Muscle layer of colon (tissue), 2 donors: ENCODE results near the gene ZNF793.

ENCODE experiments used
- H3K27ac ChIP-seq: one replicate; pipeline ENCODE4 v1.7.0; 2013; ENCODE audit warnings: low read depth, mild to moderate bottlenecking, low read length, moderate library complexity
- H3K27me3 ChIP-seq, 2 donors: one replicate each; pipeline ENCODE4 v1.7.0; 2013; ENCODE audit warnings: low read length in 2 of 2, mild to moderate bottlenecking in 2 of 2; ENCODE audit not compliant: insufficient read depth in 2 of 2, control insufficient read depth in 1 of 2
- H3K36me3 ChIP-seq: one replicate; pipeline ENCODE4 v1.7.0; 2013; ENCODE audit warnings: mild to moderate bottlenecking, low read length; ENCODE audit not compliant: insufficient read depth
- H3K4me1 ChIP-seq: one replicate; pipeline ENCODE4 v1.7.0; 2013; ENCODE audit warnings: mild to moderate bottlenecking, low read length; ENCODE audit not compliant: insufficient read depth
- H3K4me3 ChIP-seq, 2 donors: one replicate each; pipeline ENCODE4 v1.7.0; 2013; ENCODE audit warnings: low read length in 2 of 2, low read depth in 1 of 2, mild to moderate bottlenecking in 1 of 2, moderate library complexity in 1 of 2
- H3K9ac ChIP-seq: one replicate; pipeline ENCODE4 v1.7.0; 2013; ENCODE audit warnings: low read length
- H3K9me3 ChIP-seq: one replicate; pipeline ENCODE4 v1.7.0; 2013; ENCODE audit warnings: mild to moderate bottlenecking, low read length
- donor health status: abdominal sarcoma.
- donor health status: Adenocarcinoma of cecum.

Gene ZNF793

GRCh38 chr19:37507167-37507464 lies 377 bp downstream of the ZNF793 start:
- no peaks in the 10 kb centered on the region for H3K9me3 ChIP-seq
- peaks cover 16% of the 10 kb centered on the region for H3K4me1 ChIP-seq
- H3K27me3 ChIP-seq: no peaks in the 10 kb centered on the region
- H3K9ac ChIP-seq: peak overlapping the region; percentile 85
- peak overlapping the region; percentile 95 for H3K4me3 ChIP-seq
- peak overlapping the region; percentile 95 for H3K27ac ChIP-seq
- H3K36me3 ChIP-seq: no peaks in the 10 kb centered on the region

DNA sequence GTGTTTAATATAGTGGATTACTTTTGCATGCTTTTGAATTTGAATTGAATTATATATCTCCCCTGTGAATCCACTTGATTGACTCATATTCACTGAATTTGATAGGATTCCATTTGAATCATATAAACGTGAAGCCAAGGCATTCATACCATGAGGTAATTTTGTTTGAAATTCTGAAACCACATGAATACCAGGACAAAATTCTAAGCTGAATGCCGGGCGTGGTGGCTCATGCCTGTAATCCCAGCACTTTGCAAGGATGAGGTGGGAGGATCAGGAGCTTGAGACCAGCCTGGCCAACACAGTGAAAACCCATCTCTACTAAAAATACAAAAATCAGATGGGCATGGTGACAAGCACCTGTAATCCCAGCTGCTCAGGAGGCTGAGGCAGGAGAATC lies 4.4 kb downstream of the ZNF793 start:
- H3K4me3 ChIP-seq: no peak overlapping the region
- H3K27ac ChIP-seq: no peak overlapping the region
- H3K4me1 ChIP-seq: peaks cover 8% of the 10 kb centered on the region
- no peaks in the 10 kb centered on the region for H3K27me3 ChIP-seq
- H3K36me3 ChIP-seq: peaks cover 5% of the 10 kb centered on the region
- H3K9me3 ChIP-seq: no peaks in the 10 kb centered on the region
- H3K9ac ChIP-seq: no peak overlapping the region

- H3K9ac ChIP-seq: no peak overlapping the region
- H3K9me3 ChIP-seq: no peaks in the 10 kb centered on the region
- no peaks in the 10 kb centered on the region for H3K27me3 ChIP-seq
- H3K27ac ChIP-seq: no peak overlapping the region
- H3K4me3 ChIP-seq: no peak overlapping the region
- peaks cover 5% of the 10 kb centered on the region for H3K36me3 ChIP-seq
- H3K4me1 ChIP-seq: peaks cover 8% of the 10 kb centered on the region
These were observed 5.1 kb downstream of the ZNF793 start for GRCh38 chr19:37511821-37512220.

- Histone ChIP-seq H3K36me3 (peaks cover 5% of the 10 kb centered on the region), H3K4me1 (no peaks in the 10 kb centered on the region), H3K27ac (no peak overlapping the region), H3K27me3 (no peaks in the 10 kb centered on the region), H3K9me3 (no peaks in the 10 kb centered on the region), H3K4me3 (no peak overlapping the region), H3K9ac (no peak overlapping the region)
These were observed 6.7 kb downstream of the ZNF793 start for GRCh38 chr19:37513397-37513796.

- Histone ChIP-seq H3K36me3 (peaks cover 21% of the 10 kb centered on the region), H3K9me3 (peaks cover 9% of the 10 kb centered on the region), H3K27ac (no peak overlapping the region), H3K4me1 (no peaks in the 10 kb centered on the region), H3K9ac (no peak overlapping the region), H3K27me3 (no peaks in the 10 kb centered on the region), H3K4me3 (no peak overlapping the region)
These were observed 13.2 kb downstream of the ZNF793 start for GRCh38 chr19:37519890-37520289.

- Histone ChIP-seq H3K27me3 (no peaks in the 10 kb centered on the region), H3K9me3 (peaks cover 49% of the 10 kb centered on the region), H3K36me3 (peaks cover 43% of the 10 kb centered on the region), H3K4me1 (no peaks in the 10 kb centered on the region), H3K27ac (no peak overlapping the region), H3K4me3 (peak overlapping the region in 1 of 2 donors; percentile 11), H3K9ac (no peak overlapping the region)
These were observed 30.7 kb downstream of the ZNF793 start for GRCh38 chr19:37537391-37537947.

DNA sequence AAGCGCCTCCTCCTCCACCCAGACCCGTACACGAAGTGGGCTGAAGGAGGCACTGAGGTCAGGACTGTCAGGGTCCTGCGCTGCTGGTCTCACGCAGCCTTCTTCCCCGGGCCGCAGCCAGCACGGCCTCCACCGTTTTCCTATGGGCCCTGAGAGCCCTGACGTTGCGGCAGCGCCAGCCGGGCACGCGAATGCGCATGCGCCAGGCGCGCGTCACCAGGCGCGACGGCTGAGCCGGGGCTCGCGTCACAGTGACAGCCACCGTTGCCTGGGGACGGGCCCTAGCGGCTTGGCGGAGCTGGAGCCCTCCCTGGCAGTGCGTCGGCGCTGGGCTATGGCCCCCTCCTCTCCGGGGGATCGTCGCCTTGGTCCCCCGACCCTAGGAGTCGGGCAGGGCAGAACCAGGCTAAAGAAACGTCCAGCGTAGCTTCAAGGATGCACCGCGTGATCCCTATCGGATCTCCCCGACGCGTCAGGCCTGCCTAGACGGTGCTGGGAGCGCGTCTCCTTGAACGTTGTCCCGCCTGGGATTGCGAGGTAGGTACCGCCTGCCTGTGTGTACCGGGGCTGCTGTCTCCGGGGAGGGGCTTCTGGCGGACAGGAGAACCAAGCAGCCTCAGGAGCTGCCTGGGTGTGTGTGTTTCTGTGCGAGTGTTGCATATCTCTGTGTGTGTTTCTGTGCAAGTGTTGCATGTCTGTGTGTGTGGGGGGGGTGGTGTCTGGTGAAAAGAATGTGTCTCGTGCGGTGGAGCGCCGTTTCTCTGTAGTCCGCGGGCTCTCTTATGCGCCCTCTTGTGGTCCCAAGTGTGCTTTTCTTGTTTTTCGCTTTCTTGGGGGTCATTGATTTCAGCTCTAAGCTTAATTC lies 44.6 kb downstream of the ZNF793 start:
- no peak overlapping the region for H3K27ac ChIP-seq
- no peaks in the 10 kb centered on the region for H3K27me3 ChIP-seq
- peak overlapping the region; percentile 21 to 38 for H3K4me3 ChIP-seq
- peaks cover 42% of the 10 kb centered on the region for H3K9me3 ChIP-seq
- no peaks in the 10 kb centered on the region for H3K36me3 ChIP-seq
- no peaks in the 10 kb centered on the region for H3K4me1 ChIP-seq
- no peak overlapping the region for H3K9ac ChIP-seq

DNA sequence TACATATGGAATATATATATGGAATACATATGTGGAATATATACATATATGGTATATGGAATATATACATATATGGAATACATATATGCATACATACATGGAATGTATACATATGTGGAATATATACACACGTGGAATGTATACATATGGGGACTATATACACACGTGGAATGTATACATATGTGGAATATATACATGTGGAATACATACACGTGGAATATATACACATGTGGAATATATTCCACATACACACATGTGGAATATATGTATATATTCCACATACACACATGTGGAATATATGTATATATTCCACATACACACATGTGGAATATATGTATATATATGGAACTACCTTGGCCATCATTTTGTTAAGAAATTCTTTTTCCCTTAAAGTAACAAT lies 56.8 kb downstream of the ZNF793 start:
- no peak overlapping the region for H3K4me3 ChIP-seq
- peaks cover 85% of the 10 kb centered on the region for H3K9me3 ChIP-seq
- no peaks in the 10 kb centered on the region for H3K27me3 ChIP-seq
- no peak overlapping the region for H3K9ac ChIP-seq
- H3K36me3 ChIP-seq: peaks cover 17% of the 10 kb centered on the region
- H3K27ac ChIP-seq: no peak overlapping the region
- H3K4me1 ChIP-seq: no peaks in the 10 kb centered on the region

DNA sequence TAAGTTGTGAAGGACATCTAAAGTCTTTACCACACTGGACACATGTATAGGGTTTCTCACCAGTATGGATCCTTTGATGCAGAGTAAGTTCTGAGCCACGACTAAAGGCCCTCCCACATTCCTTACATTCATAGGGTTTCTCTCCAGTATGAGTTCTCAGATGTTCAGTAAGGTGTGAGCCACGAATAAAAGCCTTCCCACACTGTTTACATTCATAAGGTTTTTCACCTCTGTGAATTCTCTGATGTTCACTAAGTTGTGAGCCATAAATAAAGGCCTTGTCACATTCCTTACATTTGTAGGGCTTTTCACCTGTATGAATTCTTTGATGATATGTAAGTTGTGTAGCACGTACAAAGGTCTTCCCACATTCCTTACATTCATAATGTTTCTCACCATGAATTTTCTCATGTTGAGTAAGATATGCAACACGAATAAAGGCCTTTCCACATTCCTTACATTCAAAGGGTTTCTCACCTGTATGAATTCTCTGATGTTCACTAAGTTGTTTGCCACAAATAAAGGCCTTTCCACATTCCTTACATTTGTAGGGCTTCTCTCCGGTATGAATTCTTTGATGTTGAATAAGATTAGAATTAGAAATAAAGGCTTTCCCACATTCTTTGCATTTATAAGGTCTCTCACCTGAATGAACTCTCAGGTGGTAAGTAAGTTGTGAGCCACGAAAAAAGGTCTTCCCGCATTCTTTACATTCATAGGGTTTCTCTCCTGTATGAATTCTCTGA lies 58.1 kb downstream of the ZNF793 start:
- peak overlapping the region in 1 of 2 donors; percentile 2 for H3K4me3 ChIP-seq
- H3K9me3 ChIP-seq: peaks cover 85% of the 10 kb centered on the region
- H3K27me3 ChIP-seq: no peaks in the 10 kb centered on the region
- no peak overlapping the region for H3K27ac ChIP-seq
- H3K9ac ChIP-seq: no peak overlapping the region
- H3K4me1 ChIP-seq: no peaks in the 10 kb centered on the region
- H3K36me3 ChIP-seq: peaks cover 17% of the 10 kb centered on the region

DNA sequence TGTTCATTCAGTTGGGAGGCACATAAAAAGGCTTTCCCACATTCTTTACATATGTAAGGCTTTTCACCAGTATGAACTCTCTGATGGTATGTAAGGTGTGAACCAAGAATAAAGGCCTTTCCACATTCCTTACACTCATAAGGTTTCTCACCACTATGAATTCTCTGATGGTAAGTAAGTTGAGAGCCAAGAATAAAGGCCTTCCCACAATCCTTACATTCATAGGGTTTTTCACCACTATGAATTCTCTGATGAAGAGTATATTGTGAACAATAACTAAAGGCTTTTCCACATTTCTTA lies 58.6 kb downstream of the ZNF793 start:
- no peak overlapping the region for H3K4me3 ChIP-seq
- peaks cover 90% of the 10 kb centered on the region for H3K9me3 ChIP-seq

GRCh38 chr19:37572203-37572602 lies 65.5 kb downstream of the ZNF793 start:
- Histone ChIP-seq H3K36me3 (peaks cover 15% of the 10 kb centered on the region), H3K9me3 (peaks cover 70% of the 10 kb centered on the region), H3K4me3 (no peak overlapping the region), H3K9ac (no peak overlapping the region), H3K4me1 (no peaks in the 10 kb centered on the region), H3K27ac (no peak overlapping the region), H3K27me3 (no peaks in the 10 kb centered on the region)

More for the DNA sequence above, 58.6 kb downstream of the ZNF793 start:
- Histone ChIP-seq H3K27me3 (no peaks in the 10 kb centered on the region), H3K27ac (no peak overlapping the region), H3K36me3 (peaks cover 17% of the 10 kb centered on the region), H3K9ac (no peak overlapping the region), H3K4me1 (no peaks in the 10 kb centered on the region)
